ENCODE measurements around the gene OMP. TPM values are rescaled to one million over a fixed set of nuclear protein-coding genes. Genes with fewer than 3 reads are reported as not detected.

OMP gene
- total and polyA plus RNA-seq, 2 donors (not counting 3 experiments of a cell fraction or from before 2014, with no cell fraction given): 0.80 TPM; not detected in 1

- no peak for DNase-seq (ENCODE audit: low read depth, low spot score)
- ChIA-PET CTCF (interaction anchor here (0.9 to 9.1 kb wide), 11 partner anchors 9 to 86 kb away, joined by 3 to 89 read pairs (median 6); no protein-coding TSS in a partner anchor), POLR2A (no interaction called here)
- H3K27ac ChIP-seq (ENCODE audit: insufficient read depth, low read depth, low read length): no peak overlapping the region
- BruUV-seq (replicated peaks): no TSS peak
- H3K4me2 ChIP-seq (ENCODE audit: insufficient read depth, low read length): no peak overlapping the region
- no peak for FAIRE-seq
- H3K79me2 ChIP-seq (ENCODE audit: control insufficient read depth, insufficient read depth, low read length): no peaks in the 10 kb centered on the region
- no peaks in the 10 kb centered on the region for H4K20me1 ChIP-seq (replicated peaks; ENCODE audit: control insufficient read depth, extremely low read depth, insufficient read depth, low read length)
- no peak overlapping the region for H3K4me3 ChIP-seq (replicated peaks in 1 of 3; ENCODE audit: insufficient read depth in 1 of 3, low read depth in 1 of 3, low read length in 3 of 3)
- H3K4me1 ChIP-seq (ENCODE audit: control insufficient read depth, extremely low read depth, insufficient read depth, low read length): no peaks in the 10 kb centered on the region
- no peak overlapping the region for H3K9ac ChIP-seq (replicated peaks; ENCODE audit: extremely low read depth, insufficient read depth, low read length)
- intact Hi-C loops (cut with micrococcal nuclease): loop anchor here (1.0 kb wide), 2 partner anchors 8 to 53 kb away; no protein-coding TSS in a partner anchor
- no peaks in the 10 kb centered on the region for H3K9me3 ChIP-seq (replicated peaks; ENCODE audit: control insufficient read depth, insufficient read depth, low read length)
- no peak overlapping the region for H2AFZ ChIP-seq (ENCODE audit: low read depth, low read length)
- H3K36me3 ChIP-seq (ENCODE audit: control insufficient read depth in 2 of 2, extremely low read depth in 1 of 2, insufficient read depth in 2 of 2, low read length in 2 of 2): peaks cover 0 to 3% of the 10 kb centered on the region in 2 experiments
- no peak for TF ChIP-seq POLR2AphosphoS5 (IDR thresholded peaks at IDR 0.05; ENCODE audit: insufficient read depth, low read depth, low read length)
- no peak for TF ChIP-seq MYC (IDR thresholded peaks at IDR 0.05; ENCODE audit: low read depth, low read length)
- TF ChIP-seq GATA2 (IDR thresholded peaks at IDR 0.05; ENCODE audit: insufficient read depth, insufficient read length, low read depth, low read length): no peak
- no peak for TF ChIP-seq JUN (IDR thresholded peaks at IDR 0.05; ENCODE audit: borderline replicate concordance, insufficient read depth, insufficient read length, low read depth)
- no peak for TF ChIP-seq CTCF (IDR thresholded peaks at IDR 0.05; ENCODE audit: extremely low read depth in 1 of 2, insufficient read depth in 1 of 2, low read depth in 1 of 2, low read length in 2 of 2)
- no peak for TF ChIP-seq MAX (IDR thresholded peaks at IDR 0.05; ENCODE audit: insufficient read depth, insufficient read length)
- TF ChIP-seq POLR2A (IDR thresholded peaks at IDR 0.05; ENCODE audit: low read depth, low read length): no peak
- no peak for TF ChIP-seq EZH2 (IDR thresholded peaks at IDR 0.05; ENCODE audit: borderline replicate concordance, low read depth, low read length, severe bottlenecking)
- TF ChIP-seq FOS (IDR thresholded peaks at IDR 0.05; ENCODE audit: borderline replicate concordance, insufficient read depth, low read length): no peak
- H3K27me3 ChIP-seq (ENCODE audit: control insufficient read depth in 2 of 2, insufficient read depth in 2 of 2, low read length in 2 of 2): no peaks in the 10 kb centered on the region
- dilution Hi-C loops (cut with MboI; ENCODE audit: extremely low pct_ligation_motif_present, low sequenced_read_pairs): no loop called here
- H3K9me1 ChIP-seq (replicated peaks; ENCODE audit: control insufficient read depth, extremely low read depth, insufficient read depth, low read length): no peaks in the 10 kb centered on the region
Measured at GRCh38 chr11:77100166-77101042, 2.2 kb upstream of the OMP start.

Measured in endothelial cell of umbilical vein (primary cell).